K562 (cell line): ENCODE results near the gene VASH1. TPM values are rescaled to one million over a fixed set of nuclear protein-coding genes. Genes with fewer than 3 reads are reported as not detected.

ENCODE experiments used
- ATF1 ChIP-seq, 2 experiments: fragments of 450-650 bp in 1 of 2; IDR thresholded peaks; 2 replicates each; pipeline ENCODE4 v1.6.1; 2016; ENCODE audit warnings: missing compliant biosample characterization in 1 of 2, missing genetic modification characterization in 1 of 2
- BDP1 ChIP-seq: IDR thresholded peaks from 3 replicates; pipeline ENCODE4 v1.6.1; 2011; ENCODE audit not compliant: insufficient read length, insufficient read depth
- BRD4 ChIP-seq: fragments of 200-600 bp; sonication (generic); IDR thresholded peaks from 2 replicates; pipeline ENCODE4 v1.6.1; 2017; ENCODE audit warnings: inconsistent platforms
- CBFA2T3 ChIP-seq: fragments of 450-650 bp; IDR thresholded peaks from 2 replicates; pipeline ENCODE4 v1.6.1; 2017
- PYGO2 ChIP-seq: fragments of 450-650 bp; IDR thresholded peaks from 2 replicates; pipeline ENCODE4 v1.6.1; 2016; ENCODE audit warnings: mild to moderate bottlenecking, missing genetic modification characterization, moderate library complexity, missing compliant biosample characterization
- SAP30 ChIP-seq: fragments of 200-600 bp; sonication (generic); IDR thresholded peaks from 2 replicates; pipeline ENCODE4 v1.6.1; 2012; ENCODE audit warnings: borderline replicate concordance, low read depth, mild to moderate bottlenecking, moderate library complexity, low read length, control low read depth, inconsistent platforms; ENCODE audit not compliant: insufficient read depth, poor library complexity, severe bottlenecking
- ZC3H4 ChIP-seq: sonication (generic); formaldehyde crosslinking; IDR thresholded peaks from 2 replicates; pipeline ENCODE4 v1.9.0; 2021; ENCODE audit warnings: missing genetic modification reagents, borderline replicate concordance
- ZKSCAN1 ChIP-seq: fragments of 150-350 bp; IDR thresholded peaks from 2 replicates; pipeline ENCODE4 v1.6.1; 2016; ENCODE audit warnings: low read depth, low read length
- ZNF41 ChIP-seq: fragments of 250-450 bp; sonication (Bioruptor Pico); conservative IDR thresholded peaks from 2 replicates; pipeline ENCODE4 v1.4.0; 2020; ENCODE audit warnings: mild to moderate bottlenecking
- ZNF75A ChIP-seq: fragments of 450-650 bp; formaldehyde crosslinking; IDR thresholded peaks from 2 replicates; pipeline ENCODE4 v1.4.0; 2020; ENCODE audit warnings: mild to moderate bottlenecking
- ZSCAN32 ChIP-seq: fragments of 450-650 bp; formaldehyde crosslinking; IDR thresholded peaks from 2 replicates; pipeline ENCODE4 v1.4.0; 2020; ENCODE audit warnings: mild to moderate bottlenecking, moderate library complexity
- polyA plus RNA-seq, 8 experiments: library from polyadenylated mRNA; depleted of rRNA in 4 of 8; stranded (reverse) in 5 of 8; unstranded in 3 of 8; fragments of >200 nt; fragmentation: Nextera tagmentation in 2 of 8; fragmentation: Illumina TruSeq in 1 of 8; extraction: Ambion mirVana in 2 of 8; extraction: Trizol in 1 of 8; gene quantifications; 2 replicates each; pipeline versions ENCODE4 v1.2.1 to v1.2.3, GENCODE V29; 2011 to 2014; ENCODE audit warnings: inconsistent platforms in 1 of 8, missing spikeins in 1 of 8
- total RNA-seq, 7 experiments: library from RNA; depleted of rRNA in 6 of 7; stranded (reverse); fragments of >200 nt in 6 of 7; fragmentation: Illumina TruSeq in 2 of 7; extraction: Trizol in 2 of 7; gene quantifications; 2 replicates each; pipeline versions ENCODE4 v1.2.1 to v1.2.3, GENCODE V29; 2011 to 2021; ENCODE audit warnings: low replicate concordance in 1 of 7
- TF ChIP-seq, protein P1 (sequence below): fragments of 200-600 bp; sonication (generic); IDR thresholded peaks from one replicate; pipeline ENCODE4 v1.6.1; 2012; ENCODE audit warnings: mild to moderate bottlenecking, low read depth, low read length, inconsistent platforms
- TF ChIP-seq, protein P2 (sequence below): fragments of 250-450 bp; sonication (Bioruptor Pico); IDR thresholded peaks from 2 replicates; pipeline ENCODE4 v1.5.0; 2021
- TF ChIP-seq, protein P3 (sequence below): fragments of 450-650 bp; formaldehyde crosslinking; IDR thresholded peaks from 2 replicates; pipeline ENCODE4 v1.4.0; 2020; ENCODE audit warnings: mild to moderate bottlenecking, mixed read lengths

VASH1 gene
- total and polyA plus RNA-seq, 9 of the 15 experiments (the other 6 are each of a cell fraction or from before 2014, with no cell fraction given), result 0.01 to 0.43 (median 0.13) TPM; not detected in 1

GRCh38 chr14:76812422-76813383 is 51.4 kb downstream of the VASH1 start, which contains the start of gene ANGEL1 (continued):
- TF ChIP-seq, protein P1, sequence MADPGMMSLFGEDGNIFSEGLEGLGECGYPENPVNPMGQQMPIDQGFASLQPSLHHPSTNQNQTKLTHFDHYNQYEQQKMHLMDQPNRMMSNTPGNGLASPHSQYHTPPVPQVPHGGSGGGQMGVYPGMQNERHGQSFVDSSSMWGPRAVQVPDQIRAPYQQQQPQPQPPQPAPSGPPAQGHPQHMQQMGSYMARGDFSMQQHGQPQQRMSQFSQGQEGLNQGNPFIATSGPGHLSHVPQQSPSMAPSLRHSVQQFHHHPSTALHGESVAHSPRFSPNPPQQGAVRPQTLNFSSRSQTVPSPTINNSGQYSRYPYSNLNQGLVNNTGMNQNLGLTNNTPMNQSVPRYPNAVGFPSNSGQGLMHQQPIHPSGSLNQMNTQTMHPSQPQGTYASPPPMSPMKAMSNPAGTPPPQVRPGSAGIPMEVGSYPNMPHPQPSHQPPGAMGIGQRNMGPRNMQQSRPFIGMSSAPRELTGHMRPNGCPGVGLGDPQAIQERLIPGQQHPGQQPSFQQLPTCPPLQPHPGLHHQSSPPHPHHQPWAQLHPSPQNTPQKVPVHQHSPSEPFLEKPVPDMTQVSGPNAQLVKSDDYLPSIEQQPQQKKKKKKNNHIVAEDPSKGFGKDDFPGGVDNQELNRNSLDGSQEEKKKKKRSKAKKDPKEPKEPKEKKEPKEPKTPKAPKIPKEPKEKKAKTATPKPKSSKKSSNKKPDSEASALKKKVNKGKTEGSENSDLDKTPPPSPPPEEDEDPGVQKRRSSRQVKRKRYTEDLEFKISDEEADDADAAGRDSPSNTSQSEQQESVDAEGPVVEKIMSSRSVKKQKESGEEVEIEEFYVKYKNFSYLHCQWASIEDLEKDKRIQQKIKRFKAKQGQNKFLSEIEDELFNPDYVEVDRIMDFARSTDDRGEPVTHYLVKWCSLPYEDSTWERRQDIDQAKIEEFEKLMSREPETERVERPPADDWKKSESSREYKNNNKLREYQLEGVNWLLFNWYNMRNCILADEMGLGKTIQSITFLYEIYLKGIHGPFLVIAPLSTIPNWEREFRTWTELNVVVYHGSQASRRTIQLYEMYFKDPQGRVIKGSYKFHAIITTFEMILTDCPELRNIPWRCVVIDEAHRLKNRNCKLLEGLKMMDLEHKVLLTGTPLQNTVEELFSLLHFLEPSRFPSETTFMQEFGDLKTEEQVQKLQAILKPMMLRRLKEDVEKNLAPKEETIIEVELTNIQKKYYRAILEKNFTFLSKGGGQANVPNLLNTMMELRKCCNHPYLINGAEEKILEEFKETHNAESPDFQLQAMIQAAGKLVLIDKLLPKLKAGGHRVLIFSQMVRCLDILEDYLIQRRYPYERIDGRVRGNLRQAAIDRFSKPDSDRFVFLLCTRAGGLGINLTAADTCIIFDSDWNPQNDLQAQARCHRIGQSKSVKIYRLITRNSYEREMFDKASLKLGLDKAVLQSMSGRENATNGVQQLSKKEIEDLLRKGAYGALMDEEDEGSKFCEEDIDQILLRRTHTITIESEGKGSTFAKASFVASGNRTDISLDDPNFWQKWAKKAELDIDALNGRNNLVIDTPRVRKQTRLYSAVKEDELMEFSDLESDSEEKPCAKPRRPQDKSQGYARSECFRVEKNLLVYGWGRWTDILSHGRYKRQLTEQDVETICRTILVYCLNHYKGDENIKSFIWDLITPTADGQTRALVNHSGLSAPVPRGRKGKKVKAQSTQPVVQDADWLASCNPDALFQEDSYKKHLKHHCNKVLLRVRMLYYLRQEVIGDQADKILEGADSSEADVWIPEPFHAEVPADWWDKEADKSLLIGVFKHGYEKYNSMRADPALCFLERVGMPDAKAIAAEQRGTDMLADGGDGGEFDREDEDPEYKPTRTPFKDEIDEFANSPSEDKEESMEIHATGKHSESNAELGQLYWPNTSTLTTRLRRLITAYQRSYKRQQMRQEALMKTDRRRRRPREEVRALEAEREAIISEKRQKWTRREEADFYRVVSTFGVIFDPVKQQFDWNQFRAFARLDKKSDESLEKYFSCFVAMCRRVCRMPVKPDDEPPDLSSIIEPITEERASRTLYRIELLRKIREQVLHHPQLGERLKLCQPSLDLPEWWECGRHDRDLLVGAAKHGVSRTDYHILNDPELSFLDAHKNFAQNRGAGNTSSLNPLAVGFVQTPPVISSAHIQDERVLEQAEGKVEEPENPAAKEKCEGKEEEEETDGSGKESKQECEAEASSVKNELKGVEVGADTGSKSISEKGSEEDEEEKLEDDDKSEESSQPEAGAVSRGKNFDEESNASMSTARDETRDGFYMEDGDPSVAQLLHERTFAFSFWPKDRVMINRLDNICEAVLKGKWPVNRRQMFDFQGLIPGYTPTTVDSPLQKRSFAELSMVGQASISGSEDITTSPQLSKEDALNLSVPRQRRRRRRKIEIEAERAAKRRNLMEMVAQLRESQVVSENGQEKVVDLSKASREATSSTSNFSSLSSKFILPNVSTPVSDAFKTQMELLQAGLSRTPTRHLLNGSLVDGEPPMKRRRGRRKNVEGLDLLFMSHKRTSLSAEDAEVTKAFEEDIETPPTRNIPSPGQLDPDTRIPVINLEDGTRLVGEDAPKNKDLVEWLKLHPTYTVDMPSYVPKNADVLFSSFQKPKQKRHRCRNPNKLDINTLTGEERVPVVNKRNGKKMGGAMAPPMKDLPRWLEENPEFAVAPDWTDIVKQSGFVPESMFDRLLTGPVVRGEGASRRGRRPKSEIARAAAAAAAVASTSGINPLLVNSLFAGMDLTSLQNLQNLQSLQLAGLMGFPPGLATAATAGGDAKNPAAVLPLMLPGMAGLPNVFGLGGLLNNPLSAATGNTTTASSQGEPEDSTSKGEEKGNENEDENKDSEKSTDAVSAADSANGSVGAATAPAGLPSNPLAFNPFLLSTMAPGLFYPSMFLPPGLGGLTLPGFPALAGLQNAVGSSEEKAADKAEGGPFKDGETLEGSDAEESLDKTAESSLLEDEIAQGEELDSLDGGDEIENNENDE, result no peak
- TF ChIP-seq, protein P2, sequence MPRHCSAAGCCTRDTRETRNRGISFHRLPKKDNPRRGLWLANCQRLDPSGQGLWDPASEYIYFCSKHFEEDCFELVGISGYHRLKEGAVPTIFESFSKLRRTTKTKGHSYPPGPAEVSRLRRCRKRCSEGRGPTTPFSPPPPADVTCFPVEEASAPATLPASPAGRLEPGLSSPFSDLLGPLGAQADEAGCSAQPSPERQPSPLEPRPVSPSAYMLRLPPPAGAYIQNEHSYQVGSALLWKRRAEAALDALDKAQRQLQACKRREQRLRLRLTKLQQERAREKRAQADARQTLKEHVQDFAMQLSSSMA (CRISPR knock-in tag), result peak; percentile 95
- TF ChIP-seq ZSCAN32 (CRISPR knock-in tag) (no peak), ZNF41 (CRISPR knock-in tag) (no peak), PYGO2 (tag) (no peak), ZC3H4 (CRISPR knock-in tag) (no peak), CBFA2T3 (no peak), ZNF75A (CRISPR knock-in tag) (no peak), ATF1 (CRISPR knock-in tag; IDR thresholded peaks at IDR 0.05) (no peak), ATF1 (tag; IDR thresholded peaks at IDR 0.05) (peak; percentile 82), ZKSCAN1 (peak; percentile 97), BRD4 (no peak), BDP1 (no peak), SAP30 (peak; percentile 73)
- TF ChIP-seq, protein P3, sequence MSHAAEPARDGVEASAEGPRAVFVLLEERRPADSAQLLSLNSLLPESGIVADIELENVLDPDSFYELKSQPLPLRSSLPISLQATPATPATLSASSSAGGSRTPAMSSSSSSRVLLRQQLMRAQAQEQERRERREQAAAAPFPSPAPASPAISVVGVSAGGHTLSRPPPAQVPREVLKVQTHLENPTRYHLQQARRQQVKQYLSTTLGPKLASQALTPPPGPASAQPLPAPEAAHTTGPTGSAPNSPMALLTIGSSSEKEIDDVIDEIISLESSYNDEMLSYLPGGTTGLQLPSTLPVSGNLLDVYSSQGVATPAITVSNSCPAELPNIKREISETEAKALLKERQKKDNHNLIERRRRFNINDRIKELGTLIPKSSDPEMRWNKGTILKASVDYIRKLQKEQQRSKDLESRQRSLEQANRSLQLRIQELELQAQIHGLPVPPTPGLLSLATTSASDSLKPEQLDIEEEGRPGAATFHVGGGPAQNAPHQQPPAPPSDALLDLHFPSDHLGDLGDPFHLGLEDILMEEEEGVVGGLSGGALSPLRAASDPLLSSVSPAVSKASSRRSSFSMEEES (CRISPR knock-in tag), result no peak
